Frontal cortex (tissue), 4 donors: ENCODE data around the gene ATP8A2. TPM values are rescaled to one million over a fixed set of nuclear protein-coding genes. Genes with fewer than 3 reads are reported as not detected.

ENCODE experiments used
- DNase-seq, 2 donors: peaks; one replicate each; pipeline ENCODE4 v3.0.0; 2012; ENCODE audit warnings: low spot score in 2 of 2
- FAIRE-seq: peaks from 2 replicates; lab custom pipeline; 2012; peaks lifted over from hg19 to GRCh38; lab: Jason Lieb, UNC
- total RNA-seq: library from RNA; depleted of rRNA; stranded (reverse); fragments of >200 nt; gene quantifications from one replicate; pipeline ENCODE4 v1.2.3, GENCODE V29; 2014
- donor health status: control.
- donor health status: control.
- donor health status: control.

Gene ATP8A2
- total RNA-seq, 1 donor from 2014 or later, result 63.6 TPM

DNA sequence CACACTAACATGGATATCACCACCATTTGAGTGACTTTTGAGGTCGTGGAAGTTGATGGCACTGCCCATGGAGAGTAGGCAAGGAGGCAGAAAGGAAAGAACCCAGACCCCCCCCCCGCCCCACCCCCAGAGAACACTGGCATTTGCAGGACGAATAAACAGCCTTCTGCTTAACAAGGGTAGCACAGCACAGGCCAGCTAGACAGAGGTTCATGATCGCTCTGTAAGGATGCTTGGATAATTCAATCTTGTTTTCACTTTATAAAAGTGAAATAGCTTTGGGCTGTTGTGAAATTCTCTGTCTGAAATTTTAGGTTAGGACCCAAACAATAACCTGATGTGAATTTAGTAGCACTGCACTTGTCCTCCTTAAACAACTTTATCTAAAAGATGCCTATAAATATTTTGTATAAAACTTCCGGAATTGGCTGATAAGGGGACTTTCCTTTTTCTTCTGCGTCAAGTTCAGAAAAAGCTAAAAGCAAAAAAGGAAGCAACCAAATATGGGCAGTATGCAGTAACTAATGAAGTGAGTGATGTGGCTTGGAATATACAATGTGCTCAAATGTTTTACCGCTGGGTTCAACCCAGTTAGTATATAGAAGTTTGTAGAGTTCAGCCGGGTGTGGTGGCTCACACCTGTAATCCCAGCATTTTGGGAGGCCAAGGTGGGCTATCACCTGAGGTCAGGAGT lies 516.3 kb downstream of the ATP8A2 start:
- FAIRE-seq (no peak), DNase-seq (no peak)

DNA sequence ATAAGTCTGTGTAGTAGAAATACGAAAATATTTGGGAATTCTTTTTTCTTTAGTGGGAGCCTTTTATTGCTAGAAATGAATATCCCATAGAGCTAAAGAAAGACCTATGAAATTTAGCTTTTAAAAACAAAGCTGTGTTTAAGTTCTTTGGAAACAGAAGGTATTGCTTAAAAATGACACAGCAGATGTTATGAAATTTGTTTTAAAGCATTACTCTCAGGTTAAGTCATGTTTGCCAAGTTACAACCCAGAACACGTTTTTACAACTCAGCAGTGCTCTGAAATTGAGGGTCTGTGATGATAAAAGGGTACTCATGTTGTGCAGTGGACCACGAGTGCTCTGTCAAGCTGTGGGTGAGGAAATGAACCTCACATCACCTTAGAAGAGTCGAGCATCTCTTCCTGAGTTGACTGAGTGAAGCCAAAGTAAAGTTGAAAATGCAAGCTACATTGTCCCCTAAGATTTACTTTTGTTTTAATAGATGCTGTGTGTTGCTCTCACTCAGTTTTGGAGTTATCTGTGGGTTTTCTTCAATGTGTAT lies 519.0 kb downstream of the ATP8A2 start:
- FAIRE-seq (no peak), DNase-seq (no peak)

GRCh38 chr13:25898991-25899390 lies 527.2 kb downstream of the ATP8A2 start:
- FAIRE-seq, result no peak
- no peak for DNase-seq

DNA sequence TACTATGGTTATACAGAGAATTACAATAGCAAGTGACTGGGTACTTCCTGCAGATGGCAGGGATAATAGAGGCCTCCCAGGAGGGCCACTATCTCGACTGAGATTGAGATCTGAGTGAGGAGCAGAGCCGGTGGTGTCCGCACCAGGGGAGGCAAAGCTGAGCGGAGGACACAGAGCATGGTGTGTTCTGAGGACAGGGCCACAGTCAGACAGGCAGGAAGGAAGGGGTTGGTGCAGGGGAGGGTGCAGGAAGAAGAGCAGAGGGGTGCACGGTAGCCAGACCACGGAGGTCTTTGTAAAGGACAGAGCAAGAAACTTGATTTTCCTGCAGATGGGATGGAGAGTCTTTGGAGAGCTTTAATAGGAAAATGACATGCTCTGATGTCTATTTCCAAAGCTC lies 527.7 kb downstream of the ATP8A2 start:
- no peak for DNase-seq
- FAIRE-seq, result no peak

- FAIRE-seq (no peak), DNase-seq (no peak)
Observed at GRCh38 chr13:25899952-25900351, 528.2 kb downstream of the ATP8A2 start.

- DNase-seq (no peak), FAIRE-seq (no peak)
Observed at GRCh38 chr13:25901460-25902376, 529.9 kb downstream of the ATP8A2 start.

DNA sequence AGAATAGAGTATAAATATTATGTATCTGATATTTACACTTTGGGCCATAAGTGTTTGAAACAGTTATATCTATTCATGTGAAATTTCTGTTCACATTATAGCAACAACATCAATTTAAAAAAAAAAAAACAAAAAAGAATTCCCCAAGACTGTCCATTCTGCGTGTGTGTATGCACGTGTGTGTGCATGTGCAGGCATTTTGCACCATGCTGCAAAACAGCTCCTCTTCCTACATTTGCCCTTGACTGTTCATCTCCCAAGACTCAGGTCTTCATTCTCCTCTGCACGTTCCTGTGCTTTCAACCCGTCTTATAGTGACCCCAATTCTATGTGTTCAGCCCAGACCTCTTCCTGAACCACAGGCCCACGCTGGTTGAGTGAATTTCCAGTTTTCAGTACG lies 530.7 kb downstream of the ATP8A2 start:
- no peak for FAIRE-seq

DNA sequence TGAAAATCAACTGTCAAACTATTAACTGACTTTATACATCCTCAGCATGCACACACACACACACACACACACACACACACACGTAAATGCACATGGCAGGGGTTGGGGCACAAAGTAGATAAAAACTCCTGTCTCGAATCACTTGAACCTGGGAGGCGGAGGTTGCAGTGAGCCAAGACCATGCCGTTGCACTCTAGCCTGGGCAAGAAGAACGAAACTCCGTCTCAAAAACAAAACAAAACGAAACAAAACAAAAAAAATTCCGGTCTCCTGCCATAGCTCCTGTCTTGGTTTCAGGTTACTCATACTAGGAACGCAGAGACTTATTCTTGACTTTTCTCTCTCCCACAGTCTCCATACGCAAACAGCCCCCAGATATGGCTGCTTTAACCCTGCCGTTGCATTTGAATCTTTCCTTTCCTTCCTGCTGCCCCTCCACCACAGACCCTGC lies 531.1 kb downstream of the ATP8A2 start:
- DNase-seq, result no peak
- no peak for FAIRE-seq

More for the DNA sequence above, 530.7 kb downstream of the ATP8A2 start:
- no peak for DNase-seq

DNA sequence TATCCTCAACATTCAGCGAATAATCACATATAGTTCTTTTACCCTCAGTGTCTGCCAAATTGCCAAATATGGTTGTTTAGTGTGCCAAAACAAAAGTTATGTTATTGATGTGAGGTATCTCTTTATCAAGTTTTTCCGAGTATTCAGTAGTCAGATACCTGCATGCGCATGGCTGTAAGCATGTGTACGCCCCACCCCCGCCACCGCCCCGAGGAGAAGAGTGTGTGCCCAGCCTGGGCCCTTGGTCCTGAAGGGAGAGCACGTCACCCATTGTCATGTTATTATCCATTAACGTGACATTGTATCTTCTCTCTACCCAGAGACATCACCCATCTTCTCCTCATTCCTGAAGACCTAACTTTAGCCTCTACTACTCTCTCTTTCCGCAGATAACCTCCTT lies 533.1 kb downstream of the ATP8A2 start:
- DNase-seq, result no peak
- FAIRE-seq, result no peak

GRCh38 chr13:25905611-25906010 lies 533.8 kb downstream of the ATP8A2 start:
- no peak for DNase-seq
- no peak for FAIRE-seq

DNA sequence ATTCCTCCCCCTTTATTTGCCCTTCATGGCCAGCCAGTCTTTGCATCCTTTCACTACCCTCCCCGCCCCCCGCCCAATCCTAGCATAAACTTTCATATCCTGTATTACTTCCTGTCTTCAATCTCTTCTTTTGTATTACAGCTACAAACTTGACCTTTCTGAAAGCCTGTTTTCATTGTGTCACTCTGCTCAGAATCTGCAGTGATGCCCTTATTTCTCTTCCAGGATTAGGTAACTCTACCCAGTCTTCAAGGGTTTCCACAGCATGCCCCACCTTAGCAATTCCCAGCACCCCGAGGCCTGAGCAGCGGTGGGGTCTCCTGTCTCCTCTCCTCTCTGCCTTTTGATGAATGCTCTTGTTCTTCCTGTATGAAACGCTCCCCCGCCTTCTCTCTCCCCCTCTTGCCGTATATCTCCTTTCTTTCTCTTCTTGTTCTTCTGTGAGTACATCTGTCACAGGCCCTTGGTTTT lies 534.5 kb downstream of the ATP8A2 start:
- no peak for DNase-seq
- no peak for FAIRE-seq

GRCh38 chr13:25908366-25908765 lies 536.6 kb downstream of the ATP8A2 start:
- FAIRE-seq (no peak), DNase-seq (no peak)

- FAIRE-seq (no peak), DNase-seq (no peak)
Observed at GRCh38 chr13:25910243-25910642, 538.5 kb downstream of the ATP8A2 start.

DNA sequence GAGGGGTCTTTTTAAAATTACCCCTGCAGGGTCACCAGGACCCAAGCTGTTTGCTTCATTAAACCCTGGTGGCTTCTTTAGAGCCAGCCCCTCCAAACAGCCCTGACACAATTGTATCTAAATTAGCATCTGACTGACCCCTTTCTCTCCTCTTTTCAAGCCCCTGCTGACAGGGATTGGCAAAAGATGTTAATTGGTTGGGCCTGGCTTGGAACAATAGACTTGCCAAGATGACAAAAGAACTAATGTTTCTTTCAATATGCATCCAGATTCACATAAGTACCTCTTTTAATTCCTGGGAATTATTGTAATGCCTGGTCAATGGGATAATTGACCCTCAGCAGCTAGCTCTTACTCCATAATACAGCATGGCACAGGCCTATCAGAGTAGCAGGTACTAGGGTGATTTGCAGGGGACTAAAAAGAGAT lies 539.2 kb downstream of the ATP8A2 start:
- DNase-seq (no peak), FAIRE-seq (no peak)

- DNase-seq, result no peak
- FAIRE-seq, result no peak
Observed at GRCh38 chr13:25912961-25913360, 541.2 kb downstream of the ATP8A2 start.

GRCh38 chr13:25915840-25916518 lies 544.2 kb downstream of the ATP8A2 start:
- no peak for FAIRE-seq
- no peak for DNase-seq

DNA sequence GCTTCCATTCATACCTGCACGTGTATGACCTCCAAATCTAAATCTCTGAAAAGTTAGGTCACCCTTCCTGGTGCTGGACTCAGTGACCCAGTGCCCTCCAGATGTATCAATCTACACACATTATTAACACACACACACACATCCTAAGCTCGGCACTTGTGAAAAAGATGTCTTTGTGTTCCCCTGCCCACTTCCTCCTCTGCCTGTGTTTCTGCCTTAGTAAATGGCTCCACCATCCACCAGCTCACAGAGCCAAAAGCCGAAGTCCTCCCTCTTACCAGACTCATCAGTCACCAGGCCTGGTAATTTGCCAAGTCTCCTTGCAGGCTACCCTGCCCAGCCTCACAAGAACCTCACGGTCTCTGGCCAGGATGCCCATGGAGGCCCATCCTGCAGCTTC lies 548.5 kb downstream of the ATP8A2 start:
- FAIRE-seq (no peak), DNase-seq (no peak)

DNA sequence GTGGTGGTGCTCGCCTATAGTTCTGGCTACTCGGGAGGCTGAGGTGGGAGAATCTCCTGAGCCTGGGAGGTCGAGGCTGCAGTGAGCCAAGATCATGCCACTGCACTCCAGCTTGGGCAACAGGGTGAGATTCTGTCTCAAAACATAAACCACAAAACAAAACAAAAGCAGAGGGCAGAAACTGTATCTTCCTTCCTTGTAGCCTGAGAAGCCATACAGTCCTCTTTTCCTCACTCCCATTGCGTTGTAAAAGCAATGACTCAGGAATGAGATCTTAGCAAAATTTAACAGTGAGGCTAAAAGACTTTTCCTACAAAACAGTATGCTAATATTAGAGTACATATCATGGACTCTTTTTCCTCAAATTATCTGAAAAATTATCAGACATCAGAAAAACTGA lies 549.2 kb downstream of the ATP8A2 start:
- no peak for FAIRE-seq
- DNase-seq, result no peak

GRCh38 chr13:25922376-25922775 lies 550.6 kb downstream of the ATP8A2 start:
- FAIRE-seq (no peak), DNase-seq (no peak)
